Cardiac muscle cell (in vitro differentiated cells and primary cell): Measurements from ENCODE around the gene SLC7A8. TPM values are rescaled to one million over a fixed set of nuclear protein-coding genes. Genes with fewer than 3 reads are reported as not detected.

ENCODE experiments used
- DNase-seq, 2 donors: peaks; one replicate each; pipeline versions ENCODE4 v3.0.0 to v3.0.0-alpha.2; 2010 to 2017; ENCODE audit warnings: low read depth in 1 of 2, low spot score in 1 of 2
- H3K27ac ChIP-seq: fragments of 200-600 bp; sonication (generic); 2 replicates; pipeline ENCODE4 v1.5.1; 2016
- H3K27me3 ChIP-seq: fragments of 200-600 bp; sonication (generic); 2 replicates; pipeline ENCODE4 v1.6.0; 2016; ENCODE audit warnings: control low read depth
- H3K36me3 ChIP-seq: fragments of 200-600 bp; sonication (generic); 2 replicates; pipeline ENCODE4 v1.5.1; 2016; ENCODE audit warnings: control low read depth
- H3K4me1 ChIP-seq: fragments of 200-600 bp; sonication (generic); 2 replicates; pipeline ENCODE4 v1.8.1; 2017; ENCODE audit warnings: low read depth, mild to moderate bottlenecking, mixed run types
- H3K4me3 ChIP-seq: fragments of 200-600 bp; sonication (generic); 2 replicates; pipeline ENCODE4 v1.5.1; 2016; ENCODE audit warnings: mild to moderate bottlenecking
- H3K9me3 ChIP-seq: fragments of 200-600 bp; sonication (generic); 2 replicates; pipeline ENCODE4 v1.5.1; 2017; ENCODE audit warnings: low read depth, mild to moderate bottlenecking, control low read depth
- CTCF ChIP-seq: IDR thresholded peaks from 2 replicates; pipeline ENCODE4 v1.5.1; 2012; ENCODE audit warnings: low read depth, mild to moderate bottlenecking, low read length
- polyA plus RNA-seq: library from polyadenylated mRNA; unstranded; fragments of >200 nt; fragmentation: Nextera tagmentation; extraction: Ambion mirVana; gene quantifications from 2 replicates; pipeline ENCODE4 v1.2.1, GENCODE V29; 2016
- total RNA-seq: library from RNA; depleted of rRNA; stranded (reverse); fragments of >200 nt; gene quantifications from 2 replicates; pipeline ENCODE4 v1.2.3, GENCODE V29; 2016

The SLC7A8 gene
- total and polyA plus RNA-seq, 2 experiments from 2014 or later, result 14.0 to 14.1 TPM

- Histone ChIP-seq H3K4me3 (no peak overlapping the region), H3K27me3 (no peaks in the 10 kb centered on the region), H3K36me3 (no peaks in the 10 kb centered on the region), H3K9me3 (no peaks in the 10 kb centered on the region), H3K4me1 (peaks cover 39% of the 10 kb centered on the region), H3K27ac (no peak overlapping the region)
- no peak for DNase-seq
- TF ChIP-seq CTCF, result no peak
Measured at GRCh38 chr14:23163830-23164229, 19.6 kb downstream of the SLC7A8 start.

GRCh38 chr14:23162800-23163199, 20.7 kb downstream of the SLC7A8 start:
- TF ChIP-seq CTCF, result no peak
- H3K4me3 ChIP-seq, result no peak overlapping the region
- H3K9me3 ChIP-seq, result no peaks in the 10 kb centered on the region
- peaks cover 28% of the 10 kb centered on the region for H3K4me1 ChIP-seq
- H3K27me3 ChIP-seq, result no peaks in the 10 kb centered on the region
- DNase-seq, result no peak
- H3K36me3 ChIP-seq, result no peaks in the 10 kb centered on the region
- H3K27ac ChIP-seq, result no peak overlapping the region

GRCh38 chr14:23162005-23162404, 21.5 kb downstream of the SLC7A8 start:
- no peak for DNase-seq
- H3K27ac ChIP-seq, result no peak overlapping the region
- no peak for TF ChIP-seq CTCF
- H3K4me1 ChIP-seq, result peaks cover 22% of the 10 kb centered on the region
- H3K27me3 ChIP-seq, result no peaks in the 10 kb centered on the region
- no peaks in the 10 kb centered on the region for H3K36me3 ChIP-seq
- no peaks in the 10 kb centered on the region for H3K9me3 ChIP-seq
- H3K4me3 ChIP-seq, result no peak overlapping the region

GRCh38 chr14:23160924-23161522, 22.4 kb downstream of the SLC7A8 start:
- no peak for TF ChIP-seq CTCF
- Histone ChIP-seq H3K4me1 (peaks cover 17% of the 10 kb centered on the region), H3K27me3 (no peaks in the 10 kb centered on the region), H3K9me3 (no peaks in the 10 kb centered on the region), H3K36me3 (no peaks in the 10 kb centered on the region), H3K27ac (peak overlapping the region; percentile 45), H3K4me3 (no peak overlapping the region)
- peak in 1 of 2 donors; percentile 95 for DNase-seq

GRCh38 chr14:23159532-23159931, 23.9 kb downstream of the SLC7A8 start:
- no peak for DNase-seq
- Histone ChIP-seq H3K27ac (no peak overlapping the region), H3K4me3 (no peak overlapping the region), H3K4me1 (peaks cover 28% of the 10 kb centered on the region), H3K27me3 (no peaks in the 10 kb centered on the region), H3K9me3 (no peaks in the 10 kb centered on the region), H3K36me3 (no peaks in the 10 kb centered on the region)
- TF ChIP-seq CTCF, result no peak
